Measurements from ENCODE around the gene UBE3D. TPM values are rescaled to one million over a fixed set of nuclear protein-coding genes. Genes with fewer than 3 reads are reported as not detected.

The UBE3D gene
- total RNA-seq, 1 experiment from 2014 or later: 9.5 TPM

GRCh38 chr6:82996156-82996555, 69.5 kb downstream of the UBE3D start:
- intact Hi-C loops (cut with micrococcal nuclease; ENCODE audit: unreplicated experiment): no loop called here
- no peaks in the 10 kb centered on the region for H3K9me3 Mint-ChIP-seq (ENCODE audit: low read depth, unreplicated experiment)
- no peaks in the 10 kb centered on the region for H3K4me1 Mint-ChIP-seq (ENCODE audit: low read depth, unreplicated experiment)
- BruUV-seq (replicated peaks): no TSS peak
- no peaks in the 10 kb centered on the region for H3K36me3 Mint-ChIP-seq (ENCODE audit: insufficient read depth, unreplicated experiment)
- DNase-seq: no peak
- TF ChIP-seq CTCF (IDR thresholded peaks at IDR 0.05; ENCODE audit: unreplicated experiment): no peak
- H3K27me3 Mint-ChIP-seq (ENCODE audit: unreplicated experiment): no peaks in the 10 kb centered on the region
- CTCF ChIA-PET: no interaction called here
- H3K27ac Mint-ChIP-seq (ENCODE audit: unreplicated experiment): no peak overlapping the region
- H3K4me3 Mint-ChIP-seq (ENCODE audit: low read depth, unreplicated experiment): no peak overlapping the region

GRCh38 chr6:82995066-82995465, 70.6 kb downstream of the UBE3D start:
- Mint-ChIP-seq H3K27me3 (ENCODE audit: unreplicated experiment) (no peaks in the 10 kb centered on the region), H3K4me1 (ENCODE audit: low read depth, unreplicated experiment) (no peaks in the 10 kb centered on the region), H3K9me3 (ENCODE audit: low read depth, unreplicated experiment) (no peaks in the 10 kb centered on the region), H3K27ac (ENCODE audit: unreplicated experiment) (no peak overlapping the region), H3K4me3 (ENCODE audit: low read depth, unreplicated experiment) (no peak overlapping the region), H3K36me3 (ENCODE audit: insufficient read depth, unreplicated experiment) (no peaks in the 10 kb centered on the region)
- no TSS peak for BruUV-seq (replicated peaks)
- DNase-seq: no peak
- CTCF ChIA-PET: no interaction called here
- no peak for TF ChIP-seq CTCF (IDR thresholded peaks at IDR 0.05; ENCODE audit: unreplicated experiment)
- intact Hi-C loops (cut with micrococcal nuclease; ENCODE audit: unreplicated experiment): no loop called here

GRCh38 chr6:82989736-82990290, 75.8 kb downstream of the UBE3D start:
- BruUV-seq (replicated peaks): no TSS peak
- no peak for DNase-seq

GRCh38 chr6:82988930-82989351, 76.7 kb downstream of the UBE3D start:
- H3K4me1 Mint-ChIP-seq (ENCODE audit: low read depth, unreplicated experiment): no peaks in the 10 kb centered on the region
- no TSS peak for BruUV-seq (replicated peaks)
- TF ChIP-seq CTCF (IDR thresholded peaks at IDR 0.05; ENCODE audit: unreplicated experiment): no peak
- intact Hi-C loops (cut with micrococcal nuclease; ENCODE audit: unreplicated experiment): no loop called here
- H3K27ac Mint-ChIP-seq (ENCODE audit: unreplicated experiment): no peak overlapping the region
- H3K4me3 Mint-ChIP-seq (ENCODE audit: low read depth, unreplicated experiment): no peak overlapping the region
- no peaks in the 10 kb centered on the region for H3K27me3 Mint-ChIP-seq (ENCODE audit: unreplicated experiment)
- H3K36me3 Mint-ChIP-seq (ENCODE audit: insufficient read depth, unreplicated experiment): no peaks in the 10 kb centered on the region
- DNase-seq: no peak
- CTCF ChIA-PET: no interaction called here
- no peaks in the 10 kb centered on the region for H3K9me3 Mint-ChIP-seq (ENCODE audit: low read depth, unreplicated experiment)

More at GRCh38 chr6:82989736-82990290, 75.8 kb downstream of the UBE3D start:
- Mint-ChIP-seq H3K4me3 (ENCODE audit: low read depth, unreplicated experiment) (no peak overlapping the region), H3K27me3 (ENCODE audit: unreplicated experiment) (no peaks in the 10 kb centered on the region), H3K36me3 (ENCODE audit: insufficient read depth, unreplicated experiment) (no peaks in the 10 kb centered on the region), H3K9me3 (ENCODE audit: low read depth, unreplicated experiment) (no peaks in the 10 kb centered on the region), H3K27ac (ENCODE audit: unreplicated experiment) (no peak overlapping the region), H3K4me1 (ENCODE audit: low read depth, unreplicated experiment) (no peaks in the 10 kb centered on the region)
- CTCF ChIA-PET: no interaction called here
- intact Hi-C loops (cut with micrococcal nuclease; ENCODE audit: unreplicated experiment): no loop called here
- no peak for TF ChIP-seq CTCF (IDR thresholded peaks at IDR 0.05; ENCODE audit: unreplicated experiment)
